Activated CD8-positive, alpha-beta memory T cell treated with anti-CD3 and anti-CD28 coated beads for 4 hours (primary cell): ENCODE data around the gene APBB2.
"Not testable (repeated sequence)": the region's sequence is repeated elsewhere in the genome, so short reads cannot be mapped to it uniquely, and the experiment has no call there.

Source experiments
- DNase-seq, 2 donors: peaks; one replicate each; pipeline ENCODE4 v3.0.0-alpha.2; 2020; ENCODE audit warnings: low read depth in 2 of 2

Gene APBB2

GRCh38 chr4:41022116-41022515 lies 192.2 kb downstream of the APBB2 start:
- no peak for DNase-seq

GRCh38 chr4:41015016-41015675 lies 199.2 kb downstream of the APBB2 start:
- DNase-seq = no peak

GRCh38 chr4:41014158-41014557 lies 200.2 kb downstream of the APBB2 start:
- no peak for DNase-seq

- no peak for DNase-seq
Measured at GRCh38 chr4:41013746-41014145, 200.6 kb downstream of the APBB2 start.

- no peak for DNase-seq
Measured at GRCh38 chr4:41012911-41013310, 201.4 kb downstream of the APBB2 start.

- DNase-seq = no peak
Measured at GRCh38 chr4:41012293-41012692, 202.0 kb downstream of the APBB2 start.

- no peak for DNase-seq
Measured at GRCh38 chr4:41009411-41009810, 204.9 kb downstream of the APBB2 start.

GRCh38 chr4:41006141-41006540 lies 208.2 kb downstream of the APBB2 start:
- DNase-seq = no peak

GRCh38 chr4:41002309-41002708 lies 212.0 kb downstream of the APBB2 start:
- no peak for DNase-seq

GRCh38 chr4:41000356-41000755 lies 214.0 kb downstream of the APBB2 start:
- DNase-seq = no peak

GRCh38 chr4:40998675-40999358 lies 215.5 kb downstream of the APBB2 start:
- DNase-seq = no peak

GRCh38 chr4:40995850-40996249 lies 218.5 kb downstream of the APBB2 start:
- no peak for DNase-seq

- DNase-seq = not testable (repeated sequence)
Measured at GRCh38 chr4:40994321-40994720, 220.0 kb downstream of the APBB2 start.

- not testable (repeated sequence) for DNase-seq
Measured at GRCh38 chr4:40993296-40993693, 221.0 kb downstream of the APBB2 start.

GRCh38 chr4:40992472-40993295 lies 221.7 kb downstream of the APBB2 start:
- no peak for DNase-seq

GRCh38 chr4:40991908-40992307 lies 222.4 kb downstream of the APBB2 start:
- DNase-seq = no peak

- DNase-seq = no peak
Measured at GRCh38 chr4:40990899-40991265, 223.5 kb downstream of the APBB2 start.

- no peak for DNase-seq
Measured at GRCh38 chr4:40990236-40990898, 224.0 kb downstream of the APBB2 start.

- DNase-seq = no peak
Measured at GRCh38 chr4:40987151-40987550, 227.2 kb downstream of the APBB2 start.

- no peak for DNase-seq
Measured at GRCh38 chr4:40986375-40986774, 228.0 kb downstream of the APBB2 start.

GRCh38 chr4:40984051-40984450 lies 230.3 kb downstream of the APBB2 start:
- DNase-seq = no peak

- no peak for DNase-seq
Measured at GRCh38 chr4:40980318-40980883, 233.9 kb downstream of the APBB2 start.
